Measurements from ENCODE around the gene NOS1AP. TPM values are rescaled to one million over a fixed set of nuclear protein-coding genes. Genes with fewer than 3 reads are reported as not detected.

Gene NOS1AP
- total RNA-seq, 2 experiments from 2014 or later: 0.18 TPM

DNA sequence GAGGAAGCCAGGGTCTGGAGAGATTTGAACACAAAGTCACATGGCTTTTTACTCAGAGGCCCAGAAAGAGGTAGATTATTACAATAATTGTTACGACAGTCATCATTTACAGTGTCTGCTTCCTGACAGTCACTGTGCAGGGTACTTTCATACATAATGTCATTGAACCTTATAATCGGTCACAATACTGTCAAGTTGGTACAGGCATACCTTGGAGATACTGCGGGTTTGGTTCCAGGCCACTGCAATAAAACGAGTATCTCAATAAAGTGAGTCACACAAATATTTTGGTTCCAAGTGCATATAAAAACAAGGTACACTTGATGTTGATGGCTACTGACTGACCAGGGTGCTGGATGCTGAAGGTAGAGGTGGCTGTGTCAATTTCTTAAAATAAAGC lies 112.6 kb downstream of the NOS1AP start:
- ATAC-seq (no peak), DNase-seq (no peak)
- ChIA-PET POLR2A (no interaction called here), CTCF (no interaction called here)
- TF ChIP-seq, protein P1, sequence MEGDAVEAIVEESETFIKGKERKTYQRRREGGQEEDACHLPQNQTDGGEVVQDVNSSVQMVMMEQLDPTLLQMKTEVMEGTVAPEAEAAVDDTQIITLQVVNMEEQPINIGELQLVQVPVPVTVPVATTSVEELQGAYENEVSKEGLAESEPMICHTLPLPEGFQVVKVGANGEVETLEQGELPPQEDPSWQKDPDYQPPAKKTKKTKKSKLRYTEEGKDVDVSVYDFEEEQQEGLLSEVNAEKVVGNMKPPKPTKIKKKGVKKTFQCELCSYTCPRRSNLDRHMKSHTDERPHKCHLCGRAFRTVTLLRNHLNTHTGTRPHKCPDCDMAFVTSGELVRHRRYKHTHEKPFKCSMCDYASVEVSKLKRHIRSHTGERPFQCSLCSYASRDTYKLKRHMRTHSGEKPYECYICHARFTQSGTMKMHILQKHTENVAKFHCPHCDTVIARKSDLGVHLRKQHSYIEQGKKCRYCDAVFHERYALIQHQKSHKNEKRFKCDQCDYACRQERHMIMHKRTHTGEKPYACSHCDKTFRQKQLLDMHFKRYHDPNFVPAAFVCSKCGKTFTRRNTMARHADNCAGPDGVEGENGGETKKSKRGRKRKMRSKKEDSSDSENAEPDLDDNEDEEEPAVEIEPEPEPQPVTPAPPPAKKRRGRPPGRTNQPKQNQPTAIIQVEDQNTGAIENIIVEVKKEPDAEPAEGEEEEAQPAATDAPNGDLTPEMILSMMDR (IDR thresholded peaks at IDR 0.05): no peak
- H3K4me1 Mint-ChIP-seq (ENCODE audit: low read depth): no peaks in the 10 kb centered on the region
- peaks cover 10% of the 10 kb centered on the region for H3K27me3 Mint-ChIP-seq
- intact Hi-C loops (cut with micrococcal nuclease): no loop called here
- no peak overlapping the region for H3K27ac Mint-ChIP-seq
- no peak overlapping the region for H3K4me3 Mint-ChIP-seq
- no peaks in the 10 kb centered on the region for H3K36me3 Mint-ChIP-seq (ENCODE audit: low read depth)
- H3K9me3 Mint-ChIP-seq: peaks cover 3% of the 10 kb centered on the region

DNA sequence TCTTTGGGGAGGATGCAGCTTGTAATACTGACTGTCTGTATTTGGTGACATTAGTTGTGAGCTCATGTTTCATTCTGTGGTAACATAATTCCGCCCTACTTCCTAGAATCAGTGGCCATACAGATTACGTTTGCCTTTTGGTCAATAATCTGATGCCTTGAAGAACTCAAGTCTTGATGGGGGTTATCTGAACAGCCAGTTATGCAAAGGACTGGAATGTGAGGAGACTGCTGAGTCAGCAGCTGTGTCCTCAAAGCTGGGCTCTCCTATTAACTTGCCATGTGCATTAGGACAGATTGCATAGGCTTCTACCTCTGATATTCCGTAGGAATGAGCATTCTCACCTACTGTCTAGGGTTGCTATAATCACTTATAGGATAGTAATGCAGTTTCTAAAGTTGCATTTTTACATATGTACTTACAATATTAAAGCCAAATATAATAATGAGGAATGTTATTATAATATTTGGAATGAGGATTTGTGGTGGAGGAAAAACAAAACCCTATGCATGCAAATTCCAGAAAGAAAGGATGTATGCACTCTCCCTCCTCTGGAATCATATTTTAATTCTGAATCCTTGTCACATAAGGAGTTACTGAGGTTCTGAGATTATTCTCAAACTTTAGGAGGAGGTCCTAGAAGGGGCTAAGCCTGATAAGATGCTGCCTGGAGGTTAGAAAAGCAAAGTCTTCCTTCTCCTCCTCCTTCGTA lies 116.0 kb downstream of the NOS1AP start:
- Mint-ChIP-seq H3K27me3 (peaks cover 3% of the 10 kb centered on the region), H3K36me3 (ENCODE audit: low read depth) (no peaks in the 10 kb centered on the region), H3K4me3 (no peak overlapping the region), H3K27ac (no peak overlapping the region), H3K4me1 (ENCODE audit: low read depth) (no peaks in the 10 kb centered on the region), H3K9me3 (peaks cover 3% of the 10 kb centered on the region)
- ATAC-seq (no peak), DNase-seq (no peak)
- CTCF ChIA-PET: no interaction called here
- TF ChIP-seq, protein P1 (IDR thresholded peaks at IDR 0.05): no peak
- intact Hi-C loops (cut with micrococcal nuclease): no loop called here
- POLR2A ChIA-PET: no interaction called here

DNA sequence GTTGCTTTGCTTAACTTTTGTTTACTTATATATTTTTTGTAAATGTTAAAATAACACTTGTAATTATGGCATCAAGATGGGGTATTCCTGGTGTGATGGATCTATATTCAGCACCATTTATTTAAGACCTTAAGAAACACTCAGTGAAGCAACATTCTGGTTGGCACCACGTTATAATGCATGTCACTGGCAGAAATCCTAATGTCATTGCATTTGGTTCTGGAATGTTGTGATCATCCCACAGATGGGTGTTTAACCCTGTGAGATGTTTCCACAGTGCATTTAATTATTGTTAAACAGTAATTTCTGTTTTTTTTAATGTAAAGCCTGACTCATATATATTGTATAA lies 116.5 kb downstream of the NOS1AP start:
- H3K27ac Mint-ChIP-seq: no peak overlapping the region
- ATAC-seq (no peak), DNase-seq (no peak)
- H3K4me3 Mint-ChIP-seq: no peak overlapping the region
- peaks cover 4% of the 10 kb centered on the region for H3K27me3 Mint-ChIP-seq
- ChIA-PET CTCF (no interaction called here), POLR2A (no interaction called here)
- intact Hi-C loops (cut with micrococcal nuclease): no loop called here
- peaks cover 3% of the 10 kb centered on the region for H3K9me3 Mint-ChIP-seq
- H3K4me1 Mint-ChIP-seq (ENCODE audit: low read depth): no peaks in the 10 kb centered on the region
- TF ChIP-seq, protein P1 (IDR thresholded peaks at IDR 0.05): no peak
- H3K36me3 Mint-ChIP-seq (ENCODE audit: low read depth): no peaks in the 10 kb centered on the region

DNA sequence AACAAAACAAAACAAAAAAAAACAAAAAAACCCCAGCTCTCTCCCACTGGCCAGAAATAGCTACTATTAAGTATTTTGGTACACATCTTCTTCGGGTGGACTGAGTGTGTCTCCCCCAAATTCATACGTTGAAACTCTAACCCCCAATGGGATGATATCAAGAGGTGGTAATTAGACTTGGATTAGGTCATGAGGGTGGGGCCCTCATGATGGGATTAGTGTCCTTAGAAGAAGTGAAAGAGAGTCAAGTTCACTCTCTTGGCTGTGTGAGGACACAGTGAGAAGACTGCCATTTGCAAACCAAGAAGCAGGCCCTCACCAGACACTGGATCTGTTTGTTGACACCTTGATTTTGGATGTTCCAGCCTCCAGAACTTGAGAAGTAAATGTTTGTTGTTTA lies 116.9 kb downstream of the NOS1AP start:
- ChIA-PET POLR2A (no interaction called here), CTCF (no interaction called here)
- Mint-ChIP-seq H3K27ac (no peak overlapping the region), H3K4me3 (no peak overlapping the region), H3K36me3 (ENCODE audit: low read depth) (no peaks in the 10 kb centered on the region), H3K27me3 (peaks cover 7% of the 10 kb centered on the region), H3K9me3 (peaks cover 3% of the 10 kb centered on the region), H3K4me1 (ENCODE audit: low read depth) (no peaks in the 10 kb centered on the region)
- intact Hi-C loops (cut with micrococcal nuclease): no loop called here
- ATAC-seq: no peak
- no peak for DNase-seq
- TF ChIP-seq, protein P1 (IDR thresholded peaks at IDR 0.05): no peak

DNA sequence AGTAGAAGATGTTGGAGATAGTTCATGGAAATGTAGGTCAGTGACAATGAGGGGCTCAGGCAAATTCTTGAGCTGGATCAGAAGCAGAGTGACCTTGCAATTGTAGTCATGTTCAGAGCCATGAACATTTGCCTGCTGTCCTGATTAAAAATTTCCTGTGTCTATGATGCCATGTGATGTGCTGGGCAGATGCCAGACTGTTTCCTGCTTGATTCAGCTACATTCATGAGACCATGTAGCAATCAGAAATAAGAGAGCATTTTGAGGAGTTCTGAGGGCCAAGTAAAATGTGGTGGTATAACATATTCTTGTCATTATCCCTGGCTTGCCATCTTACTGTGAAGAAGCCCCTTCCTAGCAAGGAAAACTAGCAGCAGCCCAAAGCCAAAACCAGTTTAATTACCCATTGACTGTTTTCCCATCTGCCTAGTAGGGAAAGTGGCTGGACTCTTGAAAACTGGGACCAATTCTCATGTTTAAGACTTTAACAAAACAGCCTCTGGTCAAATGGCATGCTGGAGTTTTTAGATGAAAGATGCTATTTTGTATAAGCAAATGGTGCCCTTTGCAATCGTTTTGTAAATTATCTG lies 118.3 kb downstream of the NOS1AP start:
- ATAC-seq (no peak), DNase-seq (no peak)
- peaks cover 5% of the 10 kb centered on the region for H3K27me3 Mint-ChIP-seq
- no peak overlapping the region for H3K27ac Mint-ChIP-seq
- TF ChIP-seq, protein P1 (IDR thresholded peaks at IDR 0.05): no peak
- ChIA-PET CTCF (no interaction called here), POLR2A (no interaction called here)
- intact Hi-C loops (cut with micrococcal nuclease): no loop called here
- peaks cover 3% of the 10 kb centered on the region for H3K9me3 Mint-ChIP-seq
- no peaks in the 10 kb centered on the region for H3K4me1 Mint-ChIP-seq (ENCODE audit: low read depth)
- no peaks in the 10 kb centered on the region for H3K36me3 Mint-ChIP-seq (ENCODE audit: low read depth)
- H3K4me3 Mint-ChIP-seq: no peak overlapping the region

All from activated CD8-positive, alpha-beta T cell treated with anti-CD3 and anti-CD28 coated beads for 36 hours (primary cell).